ENCODE data around the gene ITSN1. TPM values are rescaled to one million over a fixed set of nuclear protein-coding genes. Genes with fewer than 3 reads are reported as not detected.
"Not testable (repeated sequence)": the region's sequence is repeated elsewhere in the genome, so short reads cannot be mapped to it uniquely, and the experiment has no call there.

ITSN1 gene
- total and polyA plus RNA-seq, 2 donors from 2014 or later, result 8.1 to 42.5 TPM

DNA sequence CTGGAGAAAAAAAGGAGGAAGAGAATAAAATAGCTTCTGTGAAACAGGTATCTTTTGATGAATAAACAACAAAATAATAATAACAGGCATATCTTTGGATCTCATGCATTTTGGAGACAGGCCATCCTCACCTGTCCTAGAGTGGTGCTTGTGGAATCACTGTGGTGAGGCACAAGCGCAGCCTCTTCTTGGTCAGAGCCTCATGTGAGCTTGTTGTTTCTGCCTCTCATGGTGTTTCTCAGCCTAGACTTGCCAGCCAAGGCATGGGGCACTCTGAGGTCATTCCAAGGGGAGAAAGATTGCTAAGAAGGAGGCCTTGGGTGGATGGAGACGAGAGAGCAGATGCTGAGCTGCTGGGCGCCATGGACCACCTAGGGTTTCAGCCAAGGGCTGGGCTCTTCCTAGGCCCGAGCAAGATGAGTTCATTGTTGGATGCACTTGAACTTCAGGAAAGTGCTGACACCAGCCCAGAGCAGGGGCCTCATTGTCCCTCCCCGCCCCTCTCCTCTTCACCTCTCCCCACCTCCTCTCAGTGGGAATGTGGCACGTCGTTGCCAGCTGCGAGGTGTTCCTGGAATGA is 223.8 kb downstream of the ITSN1 start:
- Histone ChIP-seq H3K9ac (ENCODE audit: low read length in 3 of 3) (no peak overlapping the region), H3K9me3 (ENCODE audit: control insufficient read depth in 2 of 3, insufficient read depth in 1 of 3, low read length in 3 of 3) (no peaks in the 10 kb centered on the region), H3K36me3 (ENCODE audit: control insufficient read depth in 2 of 3, insufficient read depth in 3 of 3, low read length in 3 of 3) (no peaks in the 10 kb centered on the region), H3K27me3 (ENCODE audit: control insufficient read depth, insufficient read depth, low read length) (no peaks in the 10 kb centered on the region), H3K27ac (ENCODE audit: low read depth in 2 of 2, low read length in 2 of 2) (no peak overlapping the region), H3K4me3 (ENCODE audit: low read length in 3 of 3) (no peak overlapping the region), H3K4me1 (ENCODE audit: control insufficient read depth in 2 of 3, insufficient read depth in 2 of 3, low read depth in 1 of 3, low read length in 3 of 3) (no peaks in the 10 kb centered on the region)
- intact Hi-C loops (cut with DNase I), result no loop called here
- DNase-seq, result peak in 1 of 5 donors; percentile 5
- TF ChIP-seq, protein P1, sequence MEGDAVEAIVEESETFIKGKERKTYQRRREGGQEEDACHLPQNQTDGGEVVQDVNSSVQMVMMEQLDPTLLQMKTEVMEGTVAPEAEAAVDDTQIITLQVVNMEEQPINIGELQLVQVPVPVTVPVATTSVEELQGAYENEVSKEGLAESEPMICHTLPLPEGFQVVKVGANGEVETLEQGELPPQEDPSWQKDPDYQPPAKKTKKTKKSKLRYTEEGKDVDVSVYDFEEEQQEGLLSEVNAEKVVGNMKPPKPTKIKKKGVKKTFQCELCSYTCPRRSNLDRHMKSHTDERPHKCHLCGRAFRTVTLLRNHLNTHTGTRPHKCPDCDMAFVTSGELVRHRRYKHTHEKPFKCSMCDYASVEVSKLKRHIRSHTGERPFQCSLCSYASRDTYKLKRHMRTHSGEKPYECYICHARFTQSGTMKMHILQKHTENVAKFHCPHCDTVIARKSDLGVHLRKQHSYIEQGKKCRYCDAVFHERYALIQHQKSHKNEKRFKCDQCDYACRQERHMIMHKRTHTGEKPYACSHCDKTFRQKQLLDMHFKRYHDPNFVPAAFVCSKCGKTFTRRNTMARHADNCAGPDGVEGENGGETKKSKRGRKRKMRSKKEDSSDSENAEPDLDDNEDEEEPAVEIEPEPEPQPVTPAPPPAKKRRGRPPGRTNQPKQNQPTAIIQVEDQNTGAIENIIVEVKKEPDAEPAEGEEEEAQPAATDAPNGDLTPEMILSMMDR (IDR thresholded peaks at IDR 0.05; ENCODE audit: borderline replicate concordance, extremely low read depth, insufficient read depth), result no peak
- no peak for FAIRE-seq

DNA sequence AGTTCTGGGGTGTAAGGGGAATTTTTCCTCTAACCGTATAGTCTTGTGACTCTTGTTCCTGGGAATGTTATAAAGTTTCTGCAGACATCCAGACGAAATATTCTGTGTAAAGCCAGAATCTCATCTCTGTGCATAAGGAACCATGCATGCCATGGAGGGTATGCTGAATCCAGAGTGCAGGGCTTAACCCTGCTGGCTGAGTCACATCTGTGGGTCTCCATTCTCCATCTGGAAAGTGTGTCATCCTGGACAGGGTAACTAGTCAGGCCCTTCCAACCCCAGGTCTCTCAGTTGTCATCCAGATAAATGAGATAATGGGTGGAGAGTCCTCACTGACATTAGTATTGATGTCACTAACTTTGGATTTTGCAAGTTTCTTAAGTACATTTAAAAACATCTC is 224.5 kb downstream of the ITSN1 start:
- H3K36me3 ChIP-seq (ENCODE audit: control insufficient read depth in 2 of 3, insufficient read depth in 3 of 3, low read length in 3 of 3), result no peaks in the 10 kb centered on the region
- H3K4me3 ChIP-seq (ENCODE audit: low read length in 3 of 3), result no peak overlapping the region
- no peaks in the 10 kb centered on the region for H3K9me3 ChIP-seq (ENCODE audit: control insufficient read depth in 2 of 3, insufficient read depth in 1 of 3, low read length in 3 of 3)
- H3K9ac ChIP-seq (ENCODE audit: low read length in 3 of 3), result no peak overlapping the region
- TF ChIP-seq, protein P1 (IDR thresholded peaks at IDR 0.05; ENCODE audit: borderline replicate concordance, extremely low read depth, insufficient read depth), result no peak
- H3K4me1 ChIP-seq (ENCODE audit: control insufficient read depth in 2 of 3, insufficient read depth in 2 of 3, low read depth in 1 of 3, low read length in 3 of 3), result no peaks in the 10 kb centered on the region
- no peaks in the 10 kb centered on the region for H3K27me3 ChIP-seq (ENCODE audit: control insufficient read depth, insufficient read depth, low read length)
- intact Hi-C loops (cut with DNase I), result no loop called here
- no peak overlapping the region for H3K27ac ChIP-seq (ENCODE audit: low read depth in 2 of 2, low read length in 2 of 2)
- DNase-seq (no peak), FAIRE-seq (no peak)

DNA sequence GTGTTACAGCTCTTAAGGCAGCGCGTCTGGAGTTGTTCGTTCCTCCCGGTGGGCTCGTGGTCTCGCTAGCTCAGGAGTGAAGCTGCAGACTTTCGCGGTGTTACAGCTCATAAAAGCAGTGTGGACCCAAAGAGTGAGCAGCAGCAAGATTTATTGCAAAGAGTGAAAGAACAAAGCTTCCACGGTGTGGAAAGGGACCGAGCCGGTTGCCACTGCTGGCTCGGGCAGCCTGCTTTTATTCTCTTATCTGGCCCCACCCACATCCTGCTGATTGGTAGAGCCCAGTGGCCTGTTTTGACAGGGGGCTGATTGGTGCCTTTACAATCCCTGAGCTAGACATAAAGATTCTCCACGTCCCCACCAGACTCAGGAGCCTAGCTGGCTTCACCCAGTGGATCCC is 225.6 kb downstream of the ITSN1 start:
- H3K27ac ChIP-seq (ENCODE audit: low read depth in 2 of 2, low read length in 2 of 2); H3K27me3 ChIP-seq (ENCODE audit: control insufficient read depth, insufficient read depth, low read length); H3K4me1 ChIP-seq (ENCODE audit: control insufficient read depth in 2 of 3, insufficient read depth in 2 of 3, low read depth in 1 of 3, low read length in 3 of 3); H3K36me3 ChIP-seq (ENCODE audit: control insufficient read depth in 2 of 3, insufficient read depth in 3 of 3, low read length in 3 of 3); H3K9me3 ChIP-seq (ENCODE audit: control insufficient read depth in 2 of 3, insufficient read depth in 1 of 3, low read length in 3 of 3); H3K4me3 ChIP-seq (ENCODE audit: low read length in 3 of 3); FAIRE-seq; intact Hi-C loops (cut with DNase I); H3K9ac ChIP-seq (ENCODE audit: low read length in 3 of 3): not testable (repeated sequence)
- peak in 3 of 5 donors; percentile 25 to 42 (median 37) for DNase-seq

DNA sequence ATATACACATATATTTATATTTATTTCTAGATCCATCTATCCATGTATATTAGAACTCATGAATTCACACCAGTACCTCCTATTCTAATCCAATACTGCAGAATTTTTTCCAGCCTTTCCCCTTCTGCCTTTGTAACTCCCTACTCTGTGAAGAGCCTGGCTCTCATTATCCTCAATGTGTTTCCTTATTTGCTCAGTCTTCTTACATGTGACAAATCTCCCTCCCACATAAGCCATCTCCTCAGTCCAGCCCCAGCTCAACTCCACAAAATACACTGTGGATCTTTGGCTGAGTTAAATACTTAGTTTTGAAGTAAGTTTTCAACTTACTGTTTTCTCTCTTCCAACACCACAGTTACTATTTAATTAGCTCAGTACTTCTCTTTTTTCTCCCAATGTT is 227.6 kb downstream of the ITSN1 start:
- TF ChIP-seq, protein P1 (IDR thresholded peaks at IDR 0.05; ENCODE audit: borderline replicate concordance, extremely low read depth, insufficient read depth), result no peak
- intact Hi-C loops (cut with DNase I), result no loop called here
- FAIRE-seq, result no peak
- H3K9me3 ChIP-seq (ENCODE audit: control insufficient read depth in 2 of 3, insufficient read depth in 1 of 3, low read length in 3 of 3), result no peaks in the 10 kb centered on the region
- no peak overlapping the region for H3K9ac ChIP-seq (ENCODE audit: low read length in 3 of 3)
- no peaks in the 10 kb centered on the region for H3K27me3 ChIP-seq (ENCODE audit: control insufficient read depth, insufficient read depth, low read length)
- H3K4me3 ChIP-seq (ENCODE audit: low read length in 3 of 3), result no peak overlapping the region
- H3K36me3 ChIP-seq (ENCODE audit: control insufficient read depth in 2 of 3, insufficient read depth in 3 of 3, low read length in 3 of 3), result no peaks in the 10 kb centered on the region
- DNase-seq, result no peak
- no peaks in the 10 kb centered on the region for H3K4me1 ChIP-seq (ENCODE audit: control insufficient read depth in 2 of 3, insufficient read depth in 2 of 3, low read depth in 1 of 3, low read length in 3 of 3)
- H3K27ac ChIP-seq (ENCODE audit: low read depth in 2 of 2, low read length in 2 of 2), result no peak overlapping the region
